KMS-11 (cell line): Measurements from ENCODE around the gene LPP.

Experiments
- H2AFZ ChIP-seq: fragments of 200-600 bp; sonication (generic); 2 replicates; pipeline ENCODE4 v1.6.1; 2016; ENCODE audit warnings: antibody characterized with exemption, mixed run types, low read depth
- H3K27ac ChIP-seq: fragments of 200-600 bp; sonication (generic); 2 replicates; pipeline ENCODE4 v1.6.1; 2016; ENCODE audit warnings: mild to moderate bottlenecking, mixed run types
- H3K27me3 ChIP-seq: fragments of 200-600 bp; sonication (generic); 2 replicates; pipeline ENCODE4 v1.6.1; 2017; ENCODE audit warnings: mild to moderate bottlenecking, low read depth, mixed run types, moderate library complexity; ENCODE audit not compliant: insufficient read depth
- H3K36me3 ChIP-seq: fragments of 200-600 bp; sonication (generic); 2 replicates; pipeline ENCODE4 v1.6.1; 2017; ENCODE audit warnings: mild to moderate bottlenecking, mixed run types; ENCODE audit not compliant: insufficient read depth
- H3K4me1 ChIP-seq: fragments of 200-600 bp; sonication (generic); 2 replicates; pipeline ENCODE4 v1.6.1; 2016; ENCODE audit warnings: mild to moderate bottlenecking, low read depth, mixed run types; ENCODE audit not compliant: poor library complexity, severe bottlenecking
- H3K4me2 ChIP-seq: fragments of 200-600 bp; sonication (generic); 2 replicates; pipeline ENCODE4 v1.7.0; 2016; ENCODE audit warnings: mild to moderate bottlenecking, mixed run types
- H3K4me3 ChIP-seq: fragments of 200-600 bp; sonication (generic); IDR thresholded peaks from 2 replicates; pipeline ENCODE4 v1.6.1; 2017; ENCODE audit warnings: low read depth, low read length, mixed read lengths; ENCODE audit not compliant: insufficient read depth
- H3K79me2 ChIP-seq: fragments of 200-600 bp; sonication (generic); 2 replicates; pipeline ENCODE4 v1.6.1; 2016; ENCODE audit warnings: low read depth, mixed run types; ENCODE audit not compliant: insufficient read depth
- H3K9ac ChIP-seq: fragments of 200-600 bp; sonication (generic); 2 replicates; pipeline ENCODE4 v1.6.1; 2016; ENCODE audit warnings: mild to moderate bottlenecking, mixed run types
- H4K20me1 ChIP-seq: fragments of 200-600 bp; sonication (generic); 2 replicates; pipeline ENCODE4 v1.6.1; 2016; ENCODE audit warnings: mild to moderate bottlenecking, mixed run types; ENCODE audit not compliant: insufficient read depth
- CTCF ChIP-seq: fragments of 200-600 bp; sonication (generic); conservative IDR thresholded peaks from 2 replicates; pipeline ENCODE4 v1.6.1; 2017; ENCODE audit warnings: low read depth, mild to moderate bottlenecking, antibody characterized with exemption, low read length, moderate library complexity, mixed read lengths

The LPP gene

DNA sequence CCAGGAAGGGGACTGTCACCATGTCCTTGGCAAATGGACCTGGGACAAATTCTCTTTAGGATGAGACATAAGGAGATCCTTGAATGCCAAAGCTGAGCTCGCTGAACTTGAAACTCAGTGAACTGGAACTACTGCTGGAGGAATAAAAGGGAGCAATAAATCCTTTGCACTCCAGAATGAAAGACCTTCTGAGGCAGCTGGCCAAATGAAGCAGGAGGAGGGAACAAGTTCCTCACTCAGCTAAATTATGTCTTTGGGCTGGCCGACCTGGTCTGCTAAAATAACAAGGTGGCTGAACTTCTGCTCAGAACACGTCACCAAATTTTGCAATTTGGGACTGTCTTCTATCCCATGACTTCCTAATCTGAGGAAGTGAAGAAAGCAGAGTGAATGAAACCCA lies 314.7 kb downstream of the LPP start:
- H3K4me3 ChIP-seq, result no peak overlapping the region
- no peak overlapping the region for H2AFZ ChIP-seq
- no peak overlapping the region for H3K4me2 ChIP-seq
- H3K27me3 ChIP-seq, result no peaks in the 10 kb centered on the region
- no peak overlapping the region for H3K9ac ChIP-seq
- no peaks in the 10 kb centered on the region for H4K20me1 ChIP-seq
- no peaks in the 10 kb centered on the region for H3K79me2 ChIP-seq
- H3K4me1 ChIP-seq, result no peaks in the 10 kb centered on the region
- no peaks in the 10 kb centered on the region for H3K36me3 ChIP-seq
- H3K27ac ChIP-seq, result no peak overlapping the region
- TF ChIP-seq CTCF, result no peak

DNA sequence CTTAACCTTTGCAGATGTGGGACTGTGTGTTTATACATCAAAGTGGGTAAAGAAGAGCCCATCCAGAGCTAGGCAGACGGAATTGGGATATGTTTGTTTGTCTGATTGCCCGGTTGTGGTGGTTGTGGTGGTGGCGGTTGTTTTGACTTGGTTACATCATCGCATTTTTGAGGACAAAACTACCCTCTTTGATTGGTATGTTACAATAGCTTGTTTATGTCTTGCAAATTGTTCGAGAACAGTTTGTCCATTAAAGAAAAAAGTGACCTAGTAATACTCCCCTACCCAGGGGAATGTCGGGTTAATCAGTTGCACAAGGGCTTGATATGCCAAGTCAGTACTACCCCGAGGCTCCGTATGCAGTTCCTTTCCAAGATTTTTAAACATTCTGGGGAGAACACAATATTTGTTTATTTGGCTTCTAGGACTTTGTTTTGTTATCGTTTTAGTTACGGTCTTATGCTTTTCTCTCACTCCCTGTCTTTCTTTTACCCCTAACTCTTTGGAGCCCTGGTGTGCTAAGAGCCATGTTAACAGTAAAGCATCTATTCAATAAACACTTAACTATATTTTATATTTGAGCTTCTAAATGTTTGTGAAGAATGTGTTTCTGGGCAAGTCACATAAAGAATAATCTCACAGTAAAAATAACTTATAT lies 315.4 kb downstream of the LPP start:
- Histone ChIP-seq H3K4me3 (no peak overlapping the region), H3K4me2 (no peak overlapping the region), H4K20me1 (no peaks in the 10 kb centered on the region), H3K9ac (no peak overlapping the region), H2AFZ (no peak overlapping the region), H3K4me1 (no peaks in the 10 kb centered on the region), H3K27ac (no peak overlapping the region), H3K79me2 (no peaks in the 10 kb centered on the region), H3K27me3 (no peaks in the 10 kb centered on the region), H3K36me3 (no peaks in the 10 kb centered on the region)
- TF ChIP-seq CTCF, result no peak

DNA sequence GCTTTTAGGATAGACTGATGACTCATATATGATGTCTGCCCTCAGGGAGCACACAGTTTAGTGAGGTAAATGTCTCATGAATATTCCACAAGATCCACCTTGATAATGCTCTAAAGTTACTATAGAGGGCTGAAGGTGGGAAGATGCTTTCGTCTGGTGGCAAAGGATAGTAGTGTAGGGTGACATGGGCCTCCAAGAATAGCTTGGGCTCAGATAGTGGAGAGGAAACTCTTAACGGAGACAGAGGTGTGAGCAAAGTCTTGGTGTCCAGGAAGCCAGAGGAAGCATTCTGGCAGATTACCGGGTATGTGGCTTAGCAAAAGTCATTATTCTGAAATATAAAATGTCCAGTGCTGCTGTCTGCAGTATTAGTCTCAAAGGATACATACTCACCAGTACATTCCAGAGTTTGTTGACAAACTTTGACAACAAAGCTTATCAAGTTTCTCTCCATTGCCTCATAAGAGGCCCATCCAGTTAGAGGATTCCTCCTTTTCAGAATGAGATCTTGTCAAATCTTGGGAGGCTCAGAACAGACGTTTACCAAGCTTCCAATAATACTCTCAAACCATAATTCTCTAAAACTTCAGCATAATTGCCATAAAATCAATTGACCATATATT lies 316.7 kb downstream of the LPP start:
- Histone ChIP-seq H3K4me1 (no peaks in the 10 kb centered on the region), H3K79me2 (no peaks in the 10 kb centered on the region), H3K9ac (no peak overlapping the region), H3K4me2 (no peak overlapping the region), H3K27me3 (no peaks in the 10 kb centered on the region), H4K20me1 (no peaks in the 10 kb centered on the region), H3K36me3 (no peaks in the 10 kb centered on the region), H2AFZ (no peak overlapping the region), H3K4me3 (no peak overlapping the region), H3K27ac (no peak overlapping the region)
- TF ChIP-seq CTCF, result no peak

- no peaks in the 10 kb centered on the region for H4K20me1 ChIP-seq
Observed at GRCh38 chr3:188471723-188472122, 317.8 kb downstream of the LPP start.

More at GRCh38 chr3:188471723-188472122, 317.8 kb downstream of the LPP start:
- H3K4me2 ChIP-seq, result no peak overlapping the region
- H3K4me1 ChIP-seq, result no peaks in the 10 kb centered on the region
- H3K9ac ChIP-seq, result no peak overlapping the region
- TF ChIP-seq CTCF, result no peak
- H3K4me3 ChIP-seq, result no peak overlapping the region
- H2AFZ ChIP-seq, result no peak overlapping the region
- H3K79me2 ChIP-seq, result no peaks in the 10 kb centered on the region
- no peak overlapping the region for H3K27ac ChIP-seq
- no peaks in the 10 kb centered on the region for H3K27me3 ChIP-seq
- H3K36me3 ChIP-seq, result no peaks in the 10 kb centered on the region
